HG02852 (cell line): ENCODE results near the gene TOX2.

Experiments
- ATAC-seq: cut with Tn5 transposase; IDR thresholded peaks from one replicate; pipeline ENCODE4 v1.9.1; 2021; ENCODE audit warnings: mild to moderate bottlenecking, moderate library complexity; ENCODE audit not compliant: unreplicated experiment

The TOX2 gene

DNA sequence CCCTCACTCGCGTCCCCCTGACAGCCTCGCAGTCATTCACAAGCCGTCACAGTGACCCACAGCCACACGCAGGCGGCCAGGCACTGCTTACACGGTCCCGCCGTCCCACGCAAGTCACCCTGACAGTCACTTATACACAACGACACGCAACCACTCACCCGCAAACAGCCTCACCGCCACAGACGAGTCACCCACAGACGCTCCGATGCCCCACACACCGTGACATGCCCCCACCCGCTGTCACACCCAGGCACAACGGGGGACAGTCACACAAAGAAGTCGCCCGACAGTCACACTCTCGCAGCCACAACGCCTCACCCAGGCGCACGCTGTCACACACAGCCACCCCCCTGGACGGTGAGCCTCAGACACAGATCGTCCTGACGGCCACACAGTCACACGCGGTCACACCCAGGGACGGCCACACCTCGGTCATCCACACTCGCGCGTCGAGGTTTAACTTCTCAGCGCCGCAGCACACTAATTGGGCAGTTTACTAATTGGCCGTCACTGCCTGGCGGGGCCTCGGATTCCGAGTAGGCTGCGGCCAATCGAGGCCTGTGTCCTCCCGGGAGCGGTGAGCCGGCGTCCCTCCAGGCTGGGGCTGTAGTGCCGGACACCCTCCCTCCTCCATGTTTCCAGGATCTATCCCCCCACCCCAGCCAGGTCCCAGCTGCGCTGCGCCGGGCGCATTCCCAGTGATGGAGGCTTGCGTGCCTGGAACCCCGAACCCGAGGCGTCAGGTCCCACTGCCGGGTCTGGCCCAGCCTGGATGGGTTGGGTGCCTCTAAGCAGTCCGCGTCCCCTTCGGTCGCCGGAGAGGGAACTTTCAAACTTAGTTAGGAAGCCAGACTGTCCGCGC is 790 bp downstream of the TOX2 start:
- peak; percentile 20 for ATAC-seq

GRCh38 chr20:43916073-43916880 is 1.6 kb downstream of the TOX2 start:
- ATAC-seq = no peak

DNA sequence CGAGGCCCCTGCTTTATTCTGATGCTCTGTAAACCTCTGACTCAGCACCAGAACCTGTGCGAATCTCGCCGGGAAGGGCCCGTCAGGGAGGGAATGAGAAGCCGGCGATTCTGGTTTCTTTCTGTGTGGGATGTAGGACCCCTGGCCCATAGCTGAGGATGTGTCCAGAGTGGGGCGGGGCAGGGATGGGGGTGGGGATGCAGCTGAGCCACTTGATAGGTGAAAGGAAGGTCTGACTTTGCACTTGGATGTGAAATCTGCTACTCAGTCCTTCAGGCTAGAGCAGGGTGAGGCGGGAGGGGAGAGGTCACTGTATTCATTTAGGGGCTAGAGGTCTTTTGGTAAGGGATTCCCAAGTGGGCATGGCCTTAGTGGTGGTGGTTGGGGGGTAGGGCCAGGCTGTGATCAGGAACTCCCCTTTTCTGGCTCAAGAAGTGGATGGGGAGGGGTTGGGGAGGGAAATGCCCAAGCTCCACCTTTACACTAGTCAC is 2.3 kb downstream of the TOX2 start:
- ATAC-seq = no peak

DNA sequence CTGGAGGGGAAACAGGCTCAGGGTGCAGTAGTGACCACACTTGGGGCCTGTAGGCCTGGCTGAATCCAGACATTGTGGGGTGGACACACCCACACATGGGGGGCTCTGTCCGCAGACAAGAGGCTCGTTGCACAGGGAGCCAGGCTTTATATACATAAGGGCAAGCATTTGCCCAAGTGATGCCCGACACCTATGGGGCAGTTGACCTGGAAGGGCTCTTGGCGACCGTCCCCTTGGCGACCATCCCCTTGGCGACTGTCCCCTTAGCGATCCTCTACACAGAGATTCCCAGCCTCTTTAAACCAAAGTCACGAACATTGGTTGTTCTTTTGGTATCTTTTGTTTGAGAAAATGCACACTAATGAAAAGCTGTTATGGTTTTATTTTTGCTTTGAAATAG is 2.7 kb downstream of the TOX2 start:
- no peak for ATAC-seq

- ATAC-seq = no peak
Observed at GRCh38 chr20:43919686-43920403, 5.2 kb downstream of the TOX2 start.

GRCh38 chr20:43920797-43921196 is 6.1 kb downstream of the TOX2 start:
- ATAC-seq = no peak

GRCh38 chr20:43921227-43921780 is 6.7 kb downstream of the TOX2 start:
- no peak for ATAC-seq

DNA sequence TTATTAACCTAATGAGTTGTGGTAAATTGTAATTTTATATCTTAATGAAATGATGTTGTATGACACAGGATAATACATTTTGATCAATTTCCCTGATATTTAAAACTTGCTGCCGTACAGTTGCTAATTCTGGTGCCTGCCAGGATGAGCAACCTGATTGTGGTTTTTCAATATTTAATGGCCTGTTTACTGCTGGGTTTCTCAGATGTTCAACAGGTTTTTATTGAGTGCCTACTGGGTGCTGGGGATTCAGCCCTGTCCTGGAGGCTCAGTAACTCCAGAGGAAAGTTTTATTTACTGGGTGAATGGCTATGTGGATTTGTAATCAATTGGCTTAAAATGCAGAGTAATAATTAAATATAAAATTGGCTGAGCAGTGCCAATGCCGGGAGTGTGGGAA is 8.0 kb downstream of the TOX2 start:
- ATAC-seq = no peak

GRCh38 chr20:43923322-43923721 is 8.7 kb downstream of the TOX2 start:
- no peak for ATAC-seq

- ATAC-seq = no peak
Observed at GRCh38 chr20:43923917-43924316, 9.3 kb downstream of the TOX2 start.

GRCh38 chr20:43925215-43925614 is 10.6 kb downstream of the TOX2 start:
- peak; percentile 59 for ATAC-seq

DNA sequence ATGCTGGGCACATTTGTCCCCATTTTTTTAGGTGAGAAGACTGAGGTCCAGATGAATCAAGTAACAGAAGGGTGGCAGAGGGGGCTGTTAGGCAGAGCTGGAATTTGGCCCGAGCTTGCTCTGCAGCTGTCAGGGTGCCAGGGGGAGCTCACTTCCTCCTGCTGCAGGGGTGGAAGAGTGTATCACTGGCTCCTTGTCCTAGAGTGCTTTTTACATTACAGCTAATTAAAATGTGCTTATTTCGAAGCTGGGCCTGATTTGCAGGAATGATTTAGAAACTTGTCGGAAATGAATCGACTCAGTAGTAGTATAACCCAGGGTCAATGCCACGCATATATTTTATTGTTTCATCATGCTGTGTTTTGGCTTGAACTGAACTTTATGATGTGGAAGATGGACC is 11.1 kb downstream of the TOX2 start:
- ATAC-seq = no peak

DNA sequence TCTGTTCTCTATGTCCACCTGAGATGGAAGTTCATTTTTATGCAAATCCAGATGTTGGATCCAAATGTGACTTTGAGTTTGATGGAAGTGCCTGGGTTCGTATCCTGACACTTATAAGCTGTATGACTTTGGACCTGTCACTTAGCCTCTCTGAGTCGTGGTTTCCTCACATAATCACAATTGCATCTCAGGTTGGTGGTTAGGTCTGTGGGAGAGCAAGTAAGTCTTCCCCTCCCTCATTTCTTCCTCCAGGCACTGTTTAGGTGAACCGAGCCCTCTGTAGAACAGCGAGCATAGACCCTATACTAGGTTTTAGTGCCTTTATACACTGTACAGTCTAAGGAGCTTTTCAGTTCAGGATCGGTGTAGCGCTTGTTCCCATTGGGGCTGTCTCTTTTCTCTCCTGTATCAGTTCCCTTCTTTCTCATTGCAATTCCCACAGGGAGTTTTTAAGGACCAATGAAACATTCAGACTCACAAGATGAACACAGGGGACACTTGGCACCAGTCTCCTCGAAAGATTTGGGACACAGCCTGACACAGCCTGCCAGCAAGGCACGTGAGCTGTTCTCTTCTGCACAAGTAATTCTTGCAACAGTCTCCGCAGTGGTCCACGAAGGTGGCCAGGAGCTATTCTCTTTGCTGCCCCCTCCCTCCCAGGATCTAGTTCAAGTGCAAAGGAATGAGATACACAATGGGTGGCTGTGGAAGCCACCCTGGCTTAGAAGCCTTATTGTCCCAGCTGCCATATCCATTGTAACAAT is 11.8 kb downstream of the TOX2 start:
- no peak for ATAC-seq

DNA sequence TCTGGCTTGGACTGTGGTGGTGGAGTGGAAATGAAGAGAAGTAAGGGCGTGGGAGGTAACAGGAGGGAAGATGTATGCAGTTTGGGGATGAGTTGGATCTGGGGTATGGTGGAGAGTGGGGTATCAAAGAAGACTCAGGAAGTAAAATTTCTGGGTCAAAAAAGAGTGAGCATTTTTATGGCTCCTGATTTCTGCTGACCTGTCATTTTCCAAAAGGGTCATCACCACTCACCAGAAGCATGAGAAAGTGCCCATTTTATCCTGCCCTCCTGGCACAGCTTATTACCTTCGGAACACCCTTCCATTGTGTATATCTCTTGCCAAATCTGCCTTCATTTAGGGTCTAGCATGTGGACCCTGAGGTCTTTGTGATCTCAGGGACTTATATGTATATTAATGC is 17.3 kb downstream of the TOX2 start:
- ATAC-seq = no peak

DNA sequence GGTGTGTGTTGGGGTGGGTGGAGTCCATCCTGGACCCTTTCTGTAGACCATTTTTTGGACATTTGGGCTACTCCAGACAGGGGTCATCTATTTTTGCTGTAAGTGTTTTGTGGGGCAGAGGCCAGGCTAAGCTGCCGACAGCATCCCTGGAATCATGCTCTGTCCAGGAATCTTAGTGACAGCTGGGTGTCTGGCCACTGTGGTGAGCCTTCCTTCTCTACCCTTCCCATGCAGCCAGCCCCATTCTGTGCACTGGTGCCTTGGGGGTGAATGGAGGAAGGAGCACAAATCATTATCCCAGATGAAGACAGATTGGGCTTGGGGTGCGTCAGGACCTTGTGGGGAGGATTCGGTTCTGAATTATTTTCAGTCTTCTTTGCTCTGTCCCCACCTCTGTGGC is 20.2 kb downstream of the TOX2 start:
- no peak for ATAC-seq

GRCh38 chr20:43936104-43936770 is 21.6 kb downstream of the TOX2 start:
- no peak for ATAC-seq

GRCh38 chr20:43936805-43937204 is 22.2 kb downstream of the TOX2 start:
- ATAC-seq = no peak

DNA sequence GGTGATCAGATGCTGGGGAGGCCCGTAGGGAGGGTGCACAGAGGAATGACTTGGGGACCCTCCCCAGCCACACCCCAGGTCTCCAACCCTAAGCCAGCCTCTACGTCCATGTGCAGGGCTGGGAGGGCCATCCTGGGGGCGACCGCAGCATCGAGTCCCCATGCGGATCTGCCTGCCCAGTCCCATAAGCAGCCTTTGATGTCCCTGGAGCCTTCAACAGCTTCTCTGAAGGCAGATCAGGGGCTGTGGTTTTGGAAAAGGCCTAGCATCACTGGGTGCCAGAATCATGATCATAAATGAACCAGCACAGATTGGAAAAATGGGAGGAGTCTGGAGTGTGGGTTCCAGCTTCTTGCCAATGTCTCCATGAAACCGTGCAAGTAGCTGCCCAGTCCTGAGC is 22.9 kb downstream of the TOX2 start:
- ATAC-seq = no peak

GRCh38 chr20:43938017-43938655 is 23.5 kb downstream of the TOX2 start:
- no peak for ATAC-seq
